ENCODE measurements around the gene SLC35D1. TPM values are rescaled to one million over a fixed set of nuclear protein-coding genes. Genes with fewer than 3 reads are reported as not detected.

Gene SLC35D1
- polyA plus RNA-seq, 1 donor (not counting 4 experiments of a cell fraction or from before 2014, with no cell fraction given): 12.2 TPM

GRCh38 chr1:67084765-67085318, 30.9 kb upstream of the SLC35D1 start:
- FAIRE-seq: no peak

GRCh38 chr1:67078291-67078690, 24.3 kb upstream of the SLC35D1 start:
- no peak overlapping the region for H3K9ac ChIP-seq (ENCODE audit: control insufficient read depth, extremely low read depth, insufficient read depth, low read length)
- no peak overlapping the region for H3K4me3 ChIP-seq (ENCODE audit: control insufficient read depth in 2 of 3, extremely low read depth in 1 of 3, insufficient read depth in 2 of 3, low read depth in 1 of 3, low read length in 3 of 3)
- no peak overlapping the region for H2AFZ ChIP-seq (ENCODE audit: control insufficient read depth, low read length)
- H3K27ac ChIP-seq (ENCODE audit: control insufficient read depth, insufficient read depth, low read length): no peak overlapping the region
- no peaks in the 10 kb centered on the region for H3K4me1 ChIP-seq (ENCODE audit: control insufficient read depth, extremely low read depth, insufficient read depth, low read length)
- H3K9me3 ChIP-seq (ENCODE audit: control insufficient read depth, low read depth, low read length): no peaks in the 10 kb centered on the region
- DNase-seq (ENCODE audit: low read depth, low spot score) (no peak), FAIRE-seq (no peak)
- no peaks in the 10 kb centered on the region for H3K27me3 ChIP-seq (ENCODE audit: control insufficient read depth, extremely low read depth, insufficient read depth, low read length)
- dilution Hi-C loops (cut with MboI; ENCODE audit: extremely low pct_ligation_motif_present, low sequenced_read_pairs): no loop called here
- no peak overlapping the region for H3K4me2 ChIP-seq (ENCODE audit: control insufficient read depth, extremely low read depth, insufficient read depth, low read depth, low read length)
- TF ChIP-seq CTCF (optimal IDR thresholded peaks at IDR 0.05 in 1 of 3, IDR thresholded peaks at IDR 0.05 in 1 of 3, conservative IDR thresholded peaks at IDR 0.05 in 1 of 3; ENCODE audit: extremely low read depth in 1 of 3, insufficient read depth in 2 of 3, low read length in 3 of 3) (no peak), EZH2 (IDR thresholded peaks at IDR 0.05; ENCODE audit: low read length) (no peak)
- H3K36me3 ChIP-seq (ENCODE audit: control insufficient read depth in 2 of 2, extremely low read depth in 1 of 2, insufficient read depth in 2 of 2, low read length in 2 of 2): no peaks in the 10 kb centered on the region
- H3K79me2 ChIP-seq (ENCODE audit: control insufficient read depth, insufficient read depth, low read length): no peaks in the 10 kb centered on the region
- H3K9me1 ChIP-seq (ENCODE audit: control insufficient read depth, extremely low read depth, insufficient read depth, low read length): no peaks in the 10 kb centered on the region
- no peaks in the 10 kb centered on the region for H4K20me1 ChIP-seq (ENCODE audit: control insufficient read depth, extremely low read depth, insufficient read depth, low read length)

More at GRCh38 chr1:67084765-67085318, 30.9 kb upstream of the SLC35D1 start:
- DNase-seq (ENCODE audit: low read depth, low spot score): no peak
- H3K9me3 ChIP-seq (ENCODE audit: control insufficient read depth, low read depth, low read length): no peaks in the 10 kb centered on the region
- H3K79me2 ChIP-seq (ENCODE audit: control insufficient read depth, insufficient read depth, low read length): no peaks in the 10 kb centered on the region
- H3K9me1 ChIP-seq (ENCODE audit: control insufficient read depth, extremely low read depth, insufficient read depth, low read length): no peaks in the 10 kb centered on the region
- H3K4me1 ChIP-seq (ENCODE audit: control insufficient read depth, extremely low read depth, insufficient read depth, low read length): no peaks in the 10 kb centered on the region
- dilution Hi-C loops (cut with MboI; ENCODE audit: extremely low pct_ligation_motif_present, low sequenced_read_pairs): no loop called here
- H3K36me3 ChIP-seq (ENCODE audit: control insufficient read depth in 2 of 2, extremely low read depth in 1 of 2, insufficient read depth in 2 of 2, low read length in 2 of 2): no peaks in the 10 kb centered on the region
- H3K4me3 ChIP-seq (ENCODE audit: control insufficient read depth in 2 of 3, extremely low read depth in 1 of 3, insufficient read depth in 2 of 3, low read depth in 1 of 3, low read length in 3 of 3): no peak overlapping the region
- H3K4me2 ChIP-seq (ENCODE audit: control insufficient read depth, extremely low read depth, insufficient read depth, low read depth, low read length): no peak overlapping the region
- no peak overlapping the region for H3K9ac ChIP-seq (ENCODE audit: control insufficient read depth, extremely low read depth, insufficient read depth, low read length)
- no peak overlapping the region for H2AFZ ChIP-seq (ENCODE audit: control insufficient read depth, low read length)
- H4K20me1 ChIP-seq (ENCODE audit: control insufficient read depth, extremely low read depth, insufficient read depth, low read length): no peaks in the 10 kb centered on the region
- TF ChIP-seq CTCF (optimal IDR thresholded peaks at IDR 0.05 in 1 of 3, IDR thresholded peaks at IDR 0.05 in 1 of 3, conservative IDR thresholded peaks at IDR 0.05 in 1 of 3; ENCODE audit: extremely low read depth in 1 of 3, insufficient read depth in 2 of 3, low read length in 3 of 3): no peak
- no peak for TF ChIP-seq EZH2 (IDR thresholded peaks at IDR 0.05; ENCODE audit: low read length)
- no peak overlapping the region for H3K27ac ChIP-seq (ENCODE audit: control insufficient read depth, insufficient read depth, low read length)
- H3K27me3 ChIP-seq (ENCODE audit: control insufficient read depth, extremely low read depth, insufficient read depth, low read length): no peaks in the 10 kb centered on the region

Data from keratinocyte (primary cell).